ENCODE results near the gene CYBB. TPM values are rescaled to one million over a fixed set of nuclear protein-coding genes. Genes with fewer than 3 reads are reported as not detected.

CYBB gene
- total and polyA plus RNA-seq, 2 experiments from 2014 or later = 0.06 TPM; not detected in 1

DNA sequence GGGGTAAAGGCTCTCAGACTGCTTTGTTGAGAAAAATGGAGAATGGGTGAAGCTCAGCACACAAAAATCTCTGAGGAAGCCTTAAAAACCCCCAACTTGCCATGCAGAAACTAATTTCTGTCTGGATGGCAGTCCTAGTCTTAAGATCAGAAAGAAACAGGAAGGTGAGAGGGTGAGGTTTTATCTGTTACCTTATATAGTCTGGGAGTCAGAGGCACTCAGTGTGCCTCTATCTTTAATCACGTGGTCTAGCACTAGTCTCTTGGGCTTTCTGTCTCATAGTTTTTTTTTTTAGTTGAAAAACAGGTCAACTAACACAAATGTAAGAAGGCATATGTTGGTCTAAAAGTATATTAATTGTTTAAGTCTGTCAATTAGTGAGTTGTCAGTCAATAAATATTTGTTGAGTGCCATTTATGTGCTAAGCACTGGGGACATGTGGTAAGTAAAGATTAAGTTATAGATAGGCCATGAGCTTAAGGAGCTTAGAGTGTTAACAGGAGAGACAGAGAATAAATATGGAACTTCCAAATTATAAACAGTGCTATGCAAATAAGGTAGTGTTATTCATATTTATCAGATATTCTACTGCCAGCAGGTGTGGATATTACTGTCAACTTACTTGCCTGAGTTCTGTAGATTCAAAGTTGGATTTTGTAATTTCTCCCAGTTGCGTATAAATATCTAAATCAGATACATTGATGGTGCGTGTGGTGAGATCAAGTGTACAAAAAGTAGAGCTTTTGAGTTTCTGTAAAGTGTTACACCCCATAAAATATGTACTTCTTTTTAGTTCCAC, 7.0 kb downstream of the CYBB start:
- H3K27ac ChIP-seq (ENCODE audit: low read depth) = no peak overlapping the region
- TF ChIP-seq, protein P1, sequence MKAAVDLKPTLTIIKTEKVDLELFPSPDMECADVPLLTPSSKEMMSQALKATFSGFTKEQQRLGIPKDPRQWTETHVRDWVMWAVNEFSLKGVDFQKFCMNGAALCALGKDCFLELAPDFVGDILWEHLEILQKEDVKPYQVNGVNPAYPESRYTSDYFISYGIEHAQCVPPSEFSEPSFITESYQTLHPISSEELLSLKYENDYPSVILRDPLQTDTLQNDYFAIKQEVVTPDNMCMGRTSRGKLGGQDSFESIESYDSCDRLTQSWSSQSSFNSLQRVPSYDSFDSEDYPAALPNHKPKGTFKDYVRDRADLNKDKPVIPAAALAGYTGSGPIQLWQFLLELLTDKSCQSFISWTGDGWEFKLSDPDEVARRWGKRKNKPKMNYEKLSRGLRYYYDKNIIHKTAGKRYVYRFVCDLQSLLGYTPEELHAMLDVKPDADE (IDR thresholded peaks at IDR 0.05) = no peak
- no peak for TF ChIP-seq CREB1 (CRISPR knock-in tag; IDR thresholded peaks at IDR 0.05; ENCODE audit: low read depth)
- TF ChIP-seq, protein P2, sequence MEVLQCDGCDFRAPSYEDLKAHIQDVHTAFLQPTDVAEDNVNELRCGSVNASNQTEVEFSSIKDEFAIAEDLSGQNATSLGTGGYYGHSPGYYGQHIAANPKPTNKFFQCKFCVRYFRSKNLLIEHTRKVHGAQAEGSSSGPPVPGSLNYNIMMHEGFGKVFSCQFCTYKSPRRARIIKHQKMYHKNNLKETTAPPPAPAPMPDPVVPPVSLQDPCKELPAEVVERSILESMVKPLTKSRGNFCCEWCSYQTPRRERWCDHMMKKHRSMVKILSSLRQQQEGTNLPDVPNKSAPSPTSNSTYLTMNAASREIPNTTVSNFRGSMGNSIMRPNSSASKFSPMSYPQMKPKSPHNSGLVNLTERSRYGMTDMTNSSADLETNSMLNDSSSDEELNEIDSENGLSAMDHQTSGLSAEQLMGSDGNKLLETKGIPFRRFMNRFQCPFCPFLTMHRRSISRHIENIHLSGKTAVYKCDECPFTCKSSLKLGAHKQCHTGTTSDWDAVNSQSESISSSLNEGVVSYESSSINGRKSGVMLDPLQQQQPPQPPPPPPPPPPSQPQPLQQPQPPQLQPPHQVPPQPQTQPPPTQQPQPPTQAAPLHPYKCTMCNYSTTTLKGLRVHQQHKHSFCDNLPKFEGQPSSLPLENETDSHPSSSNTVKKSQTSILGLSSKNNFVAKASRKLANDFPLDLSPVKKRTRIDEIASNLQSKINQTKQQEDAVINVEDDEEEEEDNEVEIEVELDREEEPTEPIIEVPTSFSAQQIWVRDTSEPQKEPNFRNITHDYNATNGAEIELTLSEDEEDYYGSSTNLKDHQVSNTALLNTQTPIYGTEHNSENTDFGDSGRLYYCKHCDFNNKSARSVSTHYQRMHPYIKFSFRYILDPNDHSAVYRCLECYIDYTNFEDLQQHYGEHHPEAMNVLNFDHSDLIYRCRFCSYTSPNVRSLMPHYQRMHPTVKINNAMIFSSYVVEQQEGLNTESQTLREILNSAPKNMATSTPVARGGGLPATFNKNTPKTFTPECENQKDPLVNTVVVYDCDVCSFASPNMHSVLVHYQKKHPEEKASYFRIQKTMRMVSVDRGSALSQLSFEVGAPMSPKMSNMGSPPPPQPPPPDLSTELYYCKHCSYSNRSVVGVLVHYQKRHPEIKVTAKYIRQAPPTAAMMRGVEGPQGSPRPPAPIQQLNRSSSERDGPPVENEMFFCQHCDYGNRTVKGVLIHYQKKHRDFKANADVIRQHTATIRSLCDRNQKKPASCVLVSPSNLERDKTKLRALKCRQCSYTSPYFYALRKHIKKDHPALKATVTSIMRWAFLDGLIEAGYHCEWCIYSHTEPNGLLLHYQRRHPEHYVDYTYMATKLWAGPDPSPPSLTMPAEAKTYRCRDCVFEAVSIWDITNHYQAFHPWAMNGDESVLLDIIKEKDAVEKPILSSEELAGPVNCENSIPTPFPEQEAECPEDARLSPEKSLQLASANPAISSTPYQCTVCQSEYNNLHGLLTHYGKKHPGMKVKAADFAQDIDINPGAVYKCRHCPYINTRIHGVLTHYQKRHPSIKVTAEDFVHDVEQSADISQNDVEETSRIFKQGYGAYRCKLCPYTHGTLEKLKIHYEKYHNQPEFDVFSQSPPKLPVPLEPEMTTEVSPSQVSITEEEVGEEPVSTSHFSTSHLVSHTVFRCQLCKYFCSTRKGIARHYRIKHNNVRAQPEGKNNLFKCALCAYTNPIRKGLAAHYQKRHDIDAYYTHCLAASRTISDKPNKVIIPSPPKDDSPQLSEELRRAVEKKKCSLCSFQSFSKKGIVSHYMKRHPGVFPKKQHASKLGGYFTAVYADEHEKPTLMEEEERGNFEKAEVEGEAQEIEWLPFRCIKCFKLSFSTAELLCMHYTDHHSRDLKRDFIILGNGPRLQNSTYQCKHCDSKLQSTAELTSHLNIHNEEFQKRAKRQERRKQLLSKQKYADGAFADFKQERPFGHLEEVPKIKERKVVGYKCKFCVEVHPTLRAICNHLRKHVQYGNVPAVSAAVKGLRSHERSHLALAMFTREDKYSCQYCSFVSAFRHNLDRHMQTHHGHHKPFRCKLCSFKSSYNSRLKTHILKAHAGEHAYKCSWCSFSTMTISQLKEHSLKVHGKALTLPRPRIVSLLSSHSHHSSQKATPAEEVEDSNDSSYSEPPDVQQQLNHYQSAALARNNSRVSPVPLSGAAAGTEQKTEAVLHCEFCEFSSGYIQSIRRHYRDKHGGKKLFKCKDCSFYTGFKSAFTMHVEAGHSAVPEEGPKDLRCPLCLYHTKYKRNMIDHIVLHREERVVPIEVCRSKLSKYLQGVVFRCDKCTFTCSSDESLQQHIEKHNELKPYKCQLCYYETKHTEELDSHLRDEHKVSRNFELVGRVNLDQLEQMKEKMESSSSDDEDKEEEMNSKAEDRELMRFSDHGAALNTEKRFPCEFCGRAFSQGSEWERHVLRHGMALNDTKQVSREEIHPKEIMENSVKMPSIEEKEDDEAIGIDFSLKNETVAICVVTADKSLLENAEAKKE (CRISPR knock-in tag; IDR thresholded peaks at IDR 0.05) = no peak
- no peak for TF ChIP-seq POLR2AphosphoS5 (IDR thresholded peaks at IDR 0.05; ENCODE audit: low read depth)
- TF ChIP-seq EZH2 (IDR thresholded peaks at IDR 0.05; ENCODE audit: low read depth, unreplicated experiment) = no peak
- TF ChIP-seq NANOG (IDR thresholded peaks at IDR 0.05; ENCODE audit: borderline replicate concordance) = no peak
- TF ChIP-seq, protein P3, sequence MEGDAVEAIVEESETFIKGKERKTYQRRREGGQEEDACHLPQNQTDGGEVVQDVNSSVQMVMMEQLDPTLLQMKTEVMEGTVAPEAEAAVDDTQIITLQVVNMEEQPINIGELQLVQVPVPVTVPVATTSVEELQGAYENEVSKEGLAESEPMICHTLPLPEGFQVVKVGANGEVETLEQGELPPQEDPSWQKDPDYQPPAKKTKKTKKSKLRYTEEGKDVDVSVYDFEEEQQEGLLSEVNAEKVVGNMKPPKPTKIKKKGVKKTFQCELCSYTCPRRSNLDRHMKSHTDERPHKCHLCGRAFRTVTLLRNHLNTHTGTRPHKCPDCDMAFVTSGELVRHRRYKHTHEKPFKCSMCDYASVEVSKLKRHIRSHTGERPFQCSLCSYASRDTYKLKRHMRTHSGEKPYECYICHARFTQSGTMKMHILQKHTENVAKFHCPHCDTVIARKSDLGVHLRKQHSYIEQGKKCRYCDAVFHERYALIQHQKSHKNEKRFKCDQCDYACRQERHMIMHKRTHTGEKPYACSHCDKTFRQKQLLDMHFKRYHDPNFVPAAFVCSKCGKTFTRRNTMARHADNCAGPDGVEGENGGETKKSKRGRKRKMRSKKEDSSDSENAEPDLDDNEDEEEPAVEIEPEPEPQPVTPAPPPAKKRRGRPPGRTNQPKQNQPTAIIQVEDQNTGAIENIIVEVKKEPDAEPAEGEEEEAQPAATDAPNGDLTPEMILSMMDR (conservative IDR thresholded peaks at IDR 0.05; ENCODE audit: low read depth in 2 of 2) = no peak
- no peak for TF ChIP-seq JUNB (IDR thresholded peaks at IDR 0.05; ENCODE audit: unreplicated experiment)
- TF ChIP-seq ZNF114 (CRISPR knock-in tag; IDR thresholded peaks at IDR 0.05) = no peak
- no peaks in the 10 kb centered on the region for H3K79me2 ChIP-seq (replicated peaks; ENCODE audit: insufficient read depth)
- H3F3A ChIP-seq (replicated peaks; ENCODE audit: low read depth) = no peaks in the 10 kb centered on the region
- H3K4me3 Mint-ChIP-seq = no peak overlapping the region
- no peaks in the 10 kb centered on the region for H3K36me3 ChIP-seq (ENCODE audit: insufficient read depth)
- no peak overlapping the region for H2AFZ ChIP-seq
- H3K4me2 ChIP-seq = no peak overlapping the region
- DNase-seq (ENCODE audit: low spot score) (no peak), ATAC-seq (no peak)
- H3K36me3 Mint-ChIP-seq (ENCODE audit: low read depth) = no peaks in the 10 kb centered on the region
- H3K27me3 Mint-ChIP-seq (ENCODE audit: insufficient read depth, low read depth, poor library complexity) = no peaks in the 10 kb centered on the region
- no peaks in the 10 kb centered on the region for H4K20me1 ChIP-seq (replicated peaks; ENCODE audit: insufficient read depth)
- H3K27ac Mint-ChIP-seq = no peak overlapping the region
- H3K9me2 ChIP-seq (ENCODE audit: insufficient read depth) = no peaks in the 10 kb centered on the region
- H3K4me1 ChIP-seq (ENCODE audit: insufficient read depth) = no peaks in the 10 kb centered on the region
- H3K4me1 Mint-ChIP-seq = no peaks in the 10 kb centered on the region
- no peaks in the 10 kb centered on the region for H3K27me3 ChIP-seq (ENCODE audit: insufficient read depth)
- H3K9me3 Mint-ChIP-seq = no peaks in the 10 kb centered on the region
- H3K4me3 ChIP-seq = no peak overlapping the region
